ENCODE results near the gene B4GALNT4.
A peak's percentile ranks its signal among the peaks of the same experiment; 100 is the strongest.
"Not testable (repeated sequence)": the region's sequence is repeated elsewhere in the genome, so short reads cannot be mapped to it uniquely, and the experiment has no call there.

B4GALNT4 gene

DNA sequence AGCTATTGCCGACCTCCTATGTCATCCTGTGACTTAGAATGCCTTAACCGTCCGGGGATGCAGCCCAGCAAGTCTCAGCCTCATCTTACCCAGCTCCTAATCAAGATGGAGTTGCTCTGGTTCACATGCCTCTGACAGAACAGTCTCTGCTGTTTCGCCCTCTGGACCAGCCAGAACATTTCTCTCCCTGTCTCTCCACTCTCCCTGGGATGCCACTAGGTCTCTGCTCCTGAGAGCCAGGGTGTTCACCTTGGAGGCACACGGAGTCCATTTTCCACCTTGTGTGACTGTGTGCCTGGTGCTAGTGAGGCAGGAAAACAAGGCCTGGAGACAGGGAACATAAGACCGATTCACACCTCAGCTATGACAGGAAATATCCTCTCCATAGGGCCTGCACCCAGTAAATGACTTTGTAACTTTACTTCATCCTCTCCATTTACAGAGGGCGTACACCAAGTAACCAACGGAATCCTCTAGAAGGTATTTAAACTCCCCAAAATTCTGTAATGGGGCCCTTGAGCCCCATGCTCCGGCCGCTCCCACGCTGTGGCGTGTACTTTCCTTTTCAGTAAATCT lies 16.8 kb upstream of the B4GALNT4 start:
- Histone ChIP-seq H3K9ac (ENCODE audit: low read depth, low read length) (no peak overlapping the region), H3K36me3 (ENCODE audit: insufficient read depth, low read length) (no peaks in the 10 kb centered on the region), H3K27me3 (ENCODE audit: control insufficient read depth, insufficient read depth, low read length) (peaks cover 3% of the 10 kb centered on the region), H3K4me2 (ENCODE audit: low read length) (no peak overlapping the region), H3K4me1 (ENCODE audit: control insufficient read depth, insufficient read depth, low read length) (peaks cover 28% of the 10 kb centered on the region), H3K9me3 (replicated peaks; ENCODE audit: low read length) (no peaks in the 10 kb centered on the region), H3K4me3 (ENCODE audit: low read length) (no peak overlapping the region)

GRCh38 chr11:353179-353873 lies 16.0 kb upstream of the B4GALNT4 start:
- Histone ChIP-seq H3K36me3 (ENCODE audit: insufficient read depth, low read length) (no peaks in the 10 kb centered on the region), H3K9ac (ENCODE audit: low read depth, low read length) (no peak overlapping the region), H3K9me3 (replicated peaks; ENCODE audit: low read length) (no peaks in the 10 kb centered on the region), H3K4me3 (ENCODE audit: low read length) (no peak overlapping the region), H3K27me3 (ENCODE audit: control insufficient read depth, insufficient read depth, low read length) (peaks cover 5% of the 10 kb centered on the region), H3K4me1 (ENCODE audit: control insufficient read depth, insufficient read depth, low read length) (peaks cover 28% of the 10 kb centered on the region), H3K4me2 (ENCODE audit: low read length) (peak overlapping the region; percentile 12)

- Histone ChIP-seq H3K9me3 (replicated peaks; ENCODE audit: low read length) (no peaks in the 10 kb centered on the region), H3K4me1 (ENCODE audit: control insufficient read depth, insufficient read depth, low read length) (peaks cover 26% of the 10 kb centered on the region), H3K36me3 (ENCODE audit: insufficient read depth, low read length) (no peaks in the 10 kb centered on the region), H3K4me3 (ENCODE audit: low read length) (peak overlapping the region; percentile 58), H3K9ac (ENCODE audit: low read depth, low read length) (peak overlapping the region; percentile 89), H3K4me2 (ENCODE audit: low read length) (peak overlapping the region; percentile 73), H3K27me3 (ENCODE audit: control insufficient read depth, insufficient read depth, low read length) (peaks cover 14% of the 10 kb centered on the region)
Observed at GRCh38 chr11:355581-356458, 13.5 kb upstream of the B4GALNT4 start.

GRCh38 chr11:356610-357009 lies 12.7 kb upstream of the B4GALNT4 start:
- Histone ChIP-seq H3K9me3 (replicated peaks; ENCODE audit: low read length) (no peaks in the 10 kb centered on the region), H3K36me3 (ENCODE audit: insufficient read depth, low read length) (no peaks in the 10 kb centered on the region), H3K4me1 (ENCODE audit: control insufficient read depth, insufficient read depth, low read length) (peaks cover 24% of the 10 kb centered on the region), H3K27me3 (ENCODE audit: control insufficient read depth, insufficient read depth, low read length) (peaks cover 14% of the 10 kb centered on the region), H3K4me2 (ENCODE audit: low read length) (no peak overlapping the region), H3K9ac (ENCODE audit: low read depth, low read length) (no peak overlapping the region), H3K4me3 (ENCODE audit: low read length) (no peak overlapping the region)

DNA sequence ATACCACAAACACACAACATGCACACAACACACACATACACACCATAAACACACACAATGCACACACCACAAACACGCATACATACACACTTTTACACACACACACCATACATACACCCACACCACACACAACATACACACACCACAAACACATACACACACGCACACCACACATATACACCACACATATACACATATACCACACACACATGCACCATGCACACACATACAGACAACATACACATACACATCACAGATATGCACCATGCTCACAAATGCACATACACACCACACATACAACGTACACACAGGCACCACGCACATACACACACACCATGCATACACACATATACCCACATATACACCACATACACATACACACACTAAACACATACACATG lies 11.7 kb upstream of the B4GALNT4 start:
- Histone ChIP-seq H3K9ac (ENCODE audit: low read depth, low read length) (no peak overlapping the region), H3K36me3 (ENCODE audit: insufficient read depth, low read length) (no peaks in the 10 kb centered on the region), H3K27me3 (ENCODE audit: control insufficient read depth, insufficient read depth, low read length) (peaks cover 14% of the 10 kb centered on the region), H3K9me3 (replicated peaks; ENCODE audit: low read length) (no peaks in the 10 kb centered on the region), H3K4me1 (ENCODE audit: control insufficient read depth, insufficient read depth, low read length) (peaks cover 24% of the 10 kb centered on the region), H3K4me3 (ENCODE audit: low read length) (no peak overlapping the region), H3K4me2 (ENCODE audit: low read length) (no peak overlapping the region)

DNA sequence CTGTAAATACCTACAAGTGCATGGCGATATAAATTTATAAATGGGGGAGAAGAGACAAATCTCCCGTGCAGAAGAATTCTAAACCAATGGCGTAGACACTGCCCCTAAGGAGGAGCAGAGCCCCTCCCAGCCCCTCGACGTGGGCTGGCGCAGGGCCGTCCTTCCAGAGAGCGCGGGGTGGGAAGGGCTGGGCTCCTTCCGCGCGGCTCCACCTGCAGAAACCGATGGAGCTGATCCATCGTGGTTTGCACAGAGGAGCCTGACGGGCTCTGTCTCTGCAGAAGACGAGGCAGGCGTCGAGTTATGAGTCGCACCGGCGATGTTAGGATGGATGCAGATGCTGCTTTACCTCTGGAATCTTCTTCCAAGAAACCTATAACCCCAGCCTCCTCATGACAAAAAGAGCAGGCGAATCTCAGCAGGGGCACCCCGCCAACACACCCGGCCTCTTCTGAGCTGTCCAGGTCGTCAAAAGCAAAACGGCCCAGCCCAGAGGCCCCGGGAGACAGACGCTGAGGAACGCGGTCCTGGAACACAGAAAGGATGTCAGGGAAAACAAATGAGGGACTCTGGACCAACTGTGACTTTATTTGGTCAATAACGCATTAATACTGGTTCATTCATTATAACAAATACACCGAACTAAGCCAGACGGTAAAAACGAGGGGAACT lies 11.0 kb upstream of the B4GALNT4 start:
- Histone ChIP-seq H3K4me2 (ENCODE audit: low read length) (no peak overlapping the region), H3K4me1 (ENCODE audit: control insufficient read depth, insufficient read depth, low read length) (peaks cover 22% of the 10 kb centered on the region), H3K27me3 (ENCODE audit: control insufficient read depth, insufficient read depth, low read length) (peaks cover 14% of the 10 kb centered on the region), H3K36me3 (ENCODE audit: insufficient read depth, low read length) (no peaks in the 10 kb centered on the region), H3K9ac (ENCODE audit: low read depth, low read length) (no peak overlapping the region), H3K4me3 (ENCODE audit: low read length) (no peak overlapping the region), H3K9me3 (replicated peaks; ENCODE audit: low read length) (no peaks in the 10 kb centered on the region)

DNA sequence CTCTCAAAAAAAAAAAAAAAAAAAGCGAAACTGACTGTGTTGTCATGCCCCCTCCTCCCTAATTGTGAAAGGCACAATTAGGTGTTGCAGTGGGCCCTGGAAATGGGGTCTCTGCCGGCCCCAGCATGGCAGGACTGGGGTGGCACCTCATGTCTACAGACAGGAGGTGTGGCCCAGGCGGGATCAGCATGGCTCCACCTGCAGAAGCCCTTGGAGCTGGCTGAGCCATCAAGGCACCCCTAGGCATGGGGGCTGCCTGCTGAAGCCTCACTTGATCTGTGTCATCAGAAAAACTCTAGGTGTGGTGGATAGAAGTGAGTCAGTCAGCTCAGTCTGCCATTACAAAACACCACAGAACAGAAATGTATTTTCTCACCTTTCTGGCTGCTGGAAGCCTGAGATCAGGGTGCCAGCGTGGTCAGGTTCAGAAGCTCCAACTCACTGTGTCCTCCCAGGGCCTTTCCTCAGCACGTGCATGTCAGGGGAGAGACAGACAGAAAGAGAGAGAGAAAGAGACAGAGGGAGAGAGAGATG lies 10.1 kb upstream of the B4GALNT4 start:
- H3K4me2 ChIP-seq (ENCODE audit: low read length): no peak overlapping the region
- H3K4me1 ChIP-seq (ENCODE audit: control insufficient read depth, insufficient read depth, low read length): peaks cover 13% of the 10 kb centered on the region
- H3K4me3 ChIP-seq (ENCODE audit: low read length): no peak overlapping the region
- H3K36me3 ChIP-seq (ENCODE audit: insufficient read depth, low read length): no peaks in the 10 kb centered on the region
- peaks cover 14% of the 10 kb centered on the region for H3K27me3 ChIP-seq (ENCODE audit: control insufficient read depth, insufficient read depth, low read length)
- no peak overlapping the region for H3K9ac ChIP-seq (ENCODE audit: low read depth, low read length)
- no peaks in the 10 kb centered on the region for H3K9me3 ChIP-seq (replicated peaks; ENCODE audit: low read length)

DNA sequence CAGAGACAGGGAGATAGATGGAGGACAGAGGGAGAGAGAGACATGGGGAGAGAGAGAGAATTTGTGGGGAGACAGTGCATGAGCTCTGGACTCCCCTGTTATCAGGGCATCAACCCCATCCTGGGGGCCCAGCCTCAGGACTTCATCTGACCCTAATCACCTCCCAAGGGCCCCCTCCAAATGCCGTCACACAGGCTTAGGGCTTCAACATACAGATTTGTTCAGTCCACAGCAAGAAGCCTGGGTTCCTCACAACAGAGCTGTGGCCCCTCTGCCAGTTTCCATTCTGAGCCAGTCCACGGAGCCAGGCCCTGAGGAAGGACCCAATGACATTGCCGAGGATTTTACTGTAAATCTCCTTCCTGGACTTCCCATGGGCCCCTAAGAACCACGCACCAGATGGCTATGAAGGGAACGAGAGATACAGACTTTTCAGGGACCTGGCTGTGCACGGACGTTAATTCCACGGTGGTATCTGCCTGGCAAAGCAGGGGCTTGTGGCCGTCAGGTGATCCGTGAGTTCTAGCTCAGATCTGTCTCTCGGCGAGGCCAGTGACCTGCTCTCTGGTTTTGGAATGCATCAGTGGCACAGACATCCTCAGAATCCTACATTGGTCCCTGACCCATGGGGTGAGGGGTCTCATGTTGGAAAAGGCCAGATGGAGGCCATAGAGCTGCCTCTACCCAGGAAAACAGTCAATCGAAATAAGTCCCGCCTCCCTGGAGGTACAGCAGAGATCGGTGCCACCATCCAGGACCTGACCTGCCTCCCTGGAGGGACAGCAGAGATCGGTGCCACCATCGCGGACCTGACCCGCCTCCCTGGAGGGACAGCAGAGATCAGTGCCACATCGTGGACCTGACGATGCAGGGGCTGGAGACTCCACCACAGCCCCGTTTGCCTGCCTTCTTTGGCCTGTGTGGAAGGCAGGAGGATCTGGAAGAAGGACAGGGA lies 8.7 kb upstream of the B4GALNT4 start:
- Histone ChIP-seq H3K9ac (ENCODE audit: low read depth, low read length) (no peak overlapping the region), H3K4me1 (ENCODE audit: control insufficient read depth, insufficient read depth, low read length) (peaks cover 3% of the 10 kb centered on the region), H3K4me2 (ENCODE audit: low read length) (no peak overlapping the region), H3K27me3 (ENCODE audit: control insufficient read depth, insufficient read depth, low read length) (peaks cover 19% of the 10 kb centered on the region), H3K4me3 (ENCODE audit: low read length) (no peak overlapping the region), H3K36me3 (ENCODE audit: insufficient read depth, low read length) (no peaks in the 10 kb centered on the region), H3K9me3 (replicated peaks; ENCODE audit: low read length) (no peaks in the 10 kb centered on the region)

DNA sequence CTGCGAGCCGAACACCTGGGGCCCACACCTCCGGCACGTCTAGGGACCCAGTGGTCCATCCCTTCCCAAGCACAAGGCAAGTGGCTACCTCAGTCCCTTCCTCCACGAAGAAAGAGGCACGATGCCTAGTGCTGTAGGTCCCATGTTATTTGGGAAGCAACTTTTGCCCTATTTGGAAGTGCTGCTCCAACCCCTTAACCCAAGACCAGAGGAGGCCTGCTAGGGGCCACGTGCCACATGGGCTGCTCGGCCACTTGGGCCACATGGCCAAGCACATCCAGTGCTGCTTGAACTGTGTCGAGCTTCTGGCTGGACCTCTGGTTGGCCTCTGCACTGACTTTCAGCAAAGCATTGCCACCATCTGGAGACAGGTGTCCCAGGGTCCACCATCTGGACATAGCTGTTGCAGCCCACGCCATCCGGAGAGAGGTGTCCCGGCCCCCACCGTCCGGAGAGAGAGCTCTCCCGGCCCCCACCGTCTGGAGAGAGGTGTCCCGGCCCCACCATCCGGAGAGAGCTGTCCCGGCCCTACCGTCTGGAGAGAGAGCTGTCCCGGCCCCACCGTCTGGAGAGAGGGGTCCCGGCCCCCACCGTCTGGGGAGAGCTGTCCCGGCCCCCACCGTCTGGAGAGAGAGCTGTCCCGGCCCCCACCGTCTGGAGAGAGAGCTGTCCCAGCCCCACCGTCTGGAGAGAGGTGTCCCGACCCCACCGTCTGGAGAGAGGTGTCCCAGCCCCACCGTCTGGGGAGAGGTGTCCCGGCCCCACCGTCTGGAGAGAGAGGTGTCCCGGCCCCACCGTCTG lies 6.5 kb upstream of the B4GALNT4 start:
- no peaks in the 10 kb centered on the region for H3K9me3 ChIP-seq (replicated peaks; ENCODE audit: low read length)
- no peak overlapping the region for H3K4me3 ChIP-seq (ENCODE audit: low read length)
- H3K36me3 ChIP-seq (ENCODE audit: insufficient read depth, low read length): no peaks in the 10 kb centered on the region
- H3K27me3 ChIP-seq (ENCODE audit: control insufficient read depth, insufficient read depth, low read length): peaks cover 37% of the 10 kb centered on the region
- H3K4me2 ChIP-seq (ENCODE audit: low read length): no peak overlapping the region
- H3K4me1 ChIP-seq (ENCODE audit: control insufficient read depth, insufficient read depth, low read length): no peaks in the 10 kb centered on the region
- H3K9ac ChIP-seq (ENCODE audit: low read depth, low read length): no peak overlapping the region

- H3K9ac ChIP-seq (ENCODE audit: low read depth, low read length); H3K36me3 ChIP-seq (ENCODE audit: insufficient read depth, low read length); H3K4me2 ChIP-seq (ENCODE audit: low read length); H3K4me1 ChIP-seq (ENCODE audit: control insufficient read depth, insufficient read depth, low read length); H3K9me3 ChIP-seq (replicated peaks; ENCODE audit: low read length); H3K4me3 ChIP-seq (ENCODE audit: low read length): not testable (repeated sequence)
- peaks cover 40% of the 10 kb centered on the region for H3K27me3 ChIP-seq (ENCODE audit: control insufficient read depth, insufficient read depth, low read length)
Observed at GRCh38 chr11:363443-363805, 5.9 kb upstream of the B4GALNT4 start.

All from skeletal muscle satellite cell (primary cell).